ENCODE data around the gene FYCO1. TPM values are rescaled to one million over a fixed set of nuclear protein-coding genes. Genes with fewer than 3 reads are reported as not detected.
"Not testable (repeated sequence)": the region's sequence is repeated elsewhere in the genome, so short reads cannot be mapped to it uniquely, and the experiment has no call there.

FYCO1 gene
- total and polyA plus RNA-seq, 2 experiments from 2014 or later, result 8.1 to 27.5 TPM

- TF ChIP-seq CTCF (IDR thresholded peaks at IDR 0.05; ENCODE audit: low read depth, low read length), result no peak
- DNase-seq (ENCODE audit: low read depth in 1 of 2, low spot score in 1 of 2), result no peak
- H3K9me3 ChIP-seq (ENCODE audit: low read depth), result no peaks in the 10 kb centered on the region
- H3K4me1 ChIP-seq (ENCODE audit: low read depth), result no peaks in the 10 kb centered on the region
- no peak overlapping the region for H3K4me3 ChIP-seq
- no peaks in the 10 kb centered on the region for H3K36me3 ChIP-seq
- no peak overlapping the region for H3K27ac ChIP-seq
- H3K27me3 ChIP-seq, result no peaks in the 10 kb centered on the region
These were observed 11.7 kb upstream of the FYCO1 start for GRCh38 chr3:46007280-46007679.

- TF ChIP-seq CTCF (IDR thresholded peaks at IDR 0.05; ENCODE audit: low read depth, low read length), result no peak
- DNase-seq (ENCODE audit: low read depth in 1 of 2, low spot score in 1 of 2), result peak in 1 of 2 donors; percentile 94
- no peak overlapping the region for H3K27ac ChIP-seq
- no peak overlapping the region for H3K4me3 ChIP-seq
- H3K4me1 ChIP-seq (ENCODE audit: low read depth), result no peaks in the 10 kb centered on the region
- H3K36me3 ChIP-seq, result no peaks in the 10 kb centered on the region
- no peaks in the 10 kb centered on the region for H3K9me3 ChIP-seq (ENCODE audit: low read depth)
- no peaks in the 10 kb centered on the region for H3K27me3 ChIP-seq
These were observed 10.8 kb upstream of the FYCO1 start for GRCh38 chr3:46006238-46007032.

GRCh38 chr3:46003706-46004105 lies 8.1 kb upstream of the FYCO1 start:
- H3K9me3 ChIP-seq (ENCODE audit: low read depth); H3K27me3 ChIP-seq; DNase-seq (ENCODE audit: low read depth in 1 of 2, low spot score in 1 of 2); H3K4me3 ChIP-seq; H3K27ac ChIP-seq; H3K36me3 ChIP-seq; H3K4me1 ChIP-seq (ENCODE audit: low read depth): not testable (repeated sequence)

GRCh38 chr3:46001178-46001577 lies 5.6 kb upstream of the FYCO1 start:
- Histone ChIP-seq H3K27me3 (no peaks in the 10 kb centered on the region), H3K4me1 (ENCODE audit: low read depth) (no peaks in the 10 kb centered on the region), H3K36me3 (no peaks in the 10 kb centered on the region), H3K4me3 (no peak overlapping the region), H3K27ac (no peak overlapping the region), H3K9me3 (ENCODE audit: low read depth) (no peaks in the 10 kb centered on the region)
- no peak for DNase-seq (ENCODE audit: low read depth in 1 of 2, low spot score in 1 of 2)
- TF ChIP-seq CTCF (IDR thresholded peaks at IDR 0.05; ENCODE audit: low read depth, low read length), result no peak

- H3K36me3 ChIP-seq, result no peaks in the 10 kb centered on the region
- no peaks in the 10 kb centered on the region for H3K27me3 ChIP-seq
- no peak overlapping the region for H3K27ac ChIP-seq
- TF ChIP-seq CTCF (IDR thresholded peaks at IDR 0.05; ENCODE audit: low read depth, low read length), result no peak
- no peak overlapping the region for H3K4me3 ChIP-seq
- H3K9me3 ChIP-seq (ENCODE audit: low read depth), result no peaks in the 10 kb centered on the region
- peaks cover 17% of the 10 kb centered on the region for H3K4me1 ChIP-seq (ENCODE audit: low read depth)
- no peak for DNase-seq (ENCODE audit: low read depth in 1 of 2, low spot score in 1 of 2)
These were observed 2.3 kb upstream of the FYCO1 start for GRCh38 chr3:45997942-45998341.

- H3K4me3 ChIP-seq; H3K36me3 ChIP-seq; H3K9me3 ChIP-seq (ENCODE audit: low read depth); DNase-seq (ENCODE audit: low read depth in 1 of 2, low spot score in 1 of 2); H3K27ac ChIP-seq; H3K27me3 ChIP-seq: not testable (repeated sequence)
- peaks cover 22% of the 10 kb centered on the region for H3K4me1 ChIP-seq (ENCODE audit: low read depth)
These were observed 1.9 kb upstream of the FYCO1 start for GRCh38 chr3:45997499-45997898.

All from cardiac muscle cell (in vitro differentiated cells and primary cell).